DMS 273 (cell line): ENCODE results near the gene POLG.

Source experiments
- DNase-seq: peaks from one replicate; lab custom pipeline; 2025; ENCODE audit not compliant: unreplicated experiment; lab: John Stamatoyannopoulos, UW

POLG gene

GRCh38 chr15:89327113-89327512 is 7.5 kb downstream of the POLG start:
- no peak for DNase-seq

GRCh38 chr15:89326316-89326715 is 8.3 kb downstream of the POLG start:
- no peak for DNase-seq

GRCh38 chr15:89325039-89325803 is 9.4 kb downstream of the POLG start:
- DNase-seq = no peak

GRCh38 chr15:89323825-89324224 is 10.8 kb downstream of the POLG start:
- DNase-seq = peak; percentile 29

- no peak for DNase-seq
Observed at GRCh38 chr15:89322822-89323221, 11.8 kb downstream of the POLG start.

GRCh38 chr15:89321521-89322410 is 12.9 kb downstream of the POLG start:
- peak; percentile 20 for DNase-seq

GRCh38 chr15:89320200-89320599 is 14.4 kb downstream of the POLG start:
- DNase-seq = no peak

- DNase-seq = no peak
Observed at GRCh38 chr15:89319678-89320077, 14.9 kb downstream of the POLG start.

- DNase-seq = no peak
Observed at GRCh38 chr15:89317186-89317720, 17.4 kb downstream of the POLG start.

GRCh38 chr15:89316504-89316903 is 18.1 kb downstream of the POLG start:
- DNase-seq = no peak

GRCh38 chr15:89315375-89315929 is 19.2 kb downstream of the POLG start:
- DNase-seq = no peak

GRCh38 chr15:89309993-89310392 is 24.6 kb downstream of the POLG start:
- no peak for DNase-seq

- DNase-seq = no peak
Observed at GRCh38 chr15:89308236-89308635, 26.4 kb downstream of the POLG start.

- no peak for DNase-seq
Observed at GRCh38 chr15:89307791-89308190, 26.8 kb downstream of the POLG start.

GRCh38 chr15:89307046-89307587 is 27.5 kb downstream of the POLG start:
- no peak for DNase-seq

GRCh38 chr15:89305395-89305794 is 29.2 kb downstream of the POLG start:
- no peak for DNase-seq

- no peak for DNase-seq
Observed at GRCh38 chr15:89303986-89304385, 30.6 kb downstream of the POLG start.

- no peak for DNase-seq
Observed at GRCh38 chr15:89301304-89302089, 33.1 kb downstream of the POLG start.

- DNase-seq = no peak
Observed at GRCh38 chr15:89299896-89300295, 34.7 kb downstream of the POLG start.

- no peak for DNase-seq
Observed at GRCh38 chr15:89293012-89293411, 41.6 kb downstream of the POLG start.
